Astrocyte (in vitro differentiated cells and primary cell): ENCODE measurements around the gene FILIP1L.
"Not testable (repeated sequence)": the region's sequence is repeated elsewhere in the genome, so short reads cannot be mapped to it uniquely, and the experiment has no call there.

Experiments used
- EZH2 ChIP-seq: IDR thresholded peaks from 2 replicates; pipeline ENCODE4 v1.6.1; 2012; ENCODE audit warnings: mild to moderate bottlenecking, low read length, inconsistent platforms; ENCODE audit not compliant: insufficient read depth
- TF ChIP-seq, protein P1 (sequence below): IDR thresholded peaks from 2 replicates; pipeline ENCODE4 v1.5.1; 2011; ENCODE audit warnings: low read depth, mild to moderate bottlenecking, inconsistent platforms, low read length, moderate library complexity; ENCODE audit not compliant: insufficient read depth

DNA sequence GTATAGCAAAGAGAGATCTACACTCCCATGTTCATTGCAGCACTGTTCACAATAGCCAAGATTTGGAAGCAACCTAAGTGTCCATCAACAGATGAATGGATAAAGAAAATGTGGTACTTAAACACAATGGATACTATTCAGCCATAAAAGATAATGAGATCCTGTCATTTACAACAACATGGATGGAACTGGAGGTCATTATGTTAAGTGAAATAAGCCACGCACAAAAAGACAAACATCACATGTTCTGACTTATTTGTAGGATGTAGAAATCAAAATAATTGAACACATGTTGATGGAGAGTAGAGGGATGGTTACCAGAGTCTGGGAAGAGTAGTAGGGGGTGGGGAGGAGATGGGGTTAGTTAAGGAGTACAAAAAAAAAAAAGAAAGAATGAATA lies 18.0 kb downstream of the FILIP1L start:
- not testable (repeated sequence) for TF ChIP-seq EZH2
- TF ChIP-seq, protein P1, sequence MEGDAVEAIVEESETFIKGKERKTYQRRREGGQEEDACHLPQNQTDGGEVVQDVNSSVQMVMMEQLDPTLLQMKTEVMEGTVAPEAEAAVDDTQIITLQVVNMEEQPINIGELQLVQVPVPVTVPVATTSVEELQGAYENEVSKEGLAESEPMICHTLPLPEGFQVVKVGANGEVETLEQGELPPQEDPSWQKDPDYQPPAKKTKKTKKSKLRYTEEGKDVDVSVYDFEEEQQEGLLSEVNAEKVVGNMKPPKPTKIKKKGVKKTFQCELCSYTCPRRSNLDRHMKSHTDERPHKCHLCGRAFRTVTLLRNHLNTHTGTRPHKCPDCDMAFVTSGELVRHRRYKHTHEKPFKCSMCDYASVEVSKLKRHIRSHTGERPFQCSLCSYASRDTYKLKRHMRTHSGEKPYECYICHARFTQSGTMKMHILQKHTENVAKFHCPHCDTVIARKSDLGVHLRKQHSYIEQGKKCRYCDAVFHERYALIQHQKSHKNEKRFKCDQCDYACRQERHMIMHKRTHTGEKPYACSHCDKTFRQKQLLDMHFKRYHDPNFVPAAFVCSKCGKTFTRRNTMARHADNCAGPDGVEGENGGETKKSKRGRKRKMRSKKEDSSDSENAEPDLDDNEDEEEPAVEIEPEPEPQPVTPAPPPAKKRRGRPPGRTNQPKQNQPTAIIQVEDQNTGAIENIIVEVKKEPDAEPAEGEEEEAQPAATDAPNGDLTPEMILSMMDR: not testable (repeated sequence)
